ENCODE data around the gene PNRC2. TPM values are rescaled to one million over a fixed set of nuclear protein-coding genes. Genes with fewer than 3 reads are reported as not detected.
A peak's percentile ranks its signal among the peaks of the same experiment; 100 is the strongest.

Gene PNRC2
- polyA plus RNA-seq, 3 donors: 71.7 to 89.7 (median 71.7) TPM

GRCh38 chr1:23930270-23930669 is 29.4 kb upstream of the PNRC2 start:
- no peak for DNase-seq
- no peaks in the 10 kb centered on the region for H4K20me1 ChIP-seq (ENCODE audit: insufficient read depth, low read length)
- H2AFZ ChIP-seq (ENCODE audit: insufficient read depth, low read depth, low read length, poor library complexity, severe bottlenecking): no peak overlapping the region
- H3K4me1 Mint-ChIP-seq: peaks cover 18% of the 10 kb centered on the region
- H3K9ac ChIP-seq (ENCODE audit: insufficient read depth, low read length, poor library complexity, severe bottlenecking): no peak overlapping the region
- H3K9me3 Mint-ChIP-seq: no peaks in the 10 kb centered on the region
- H3K27me3 Mint-ChIP-seq (ENCODE audit: low read depth in 3 of 3): peaks cover 0 to 5% (median 2%) of the 10 kb centered on the region in 3 donors
- H3K27ac ChIP-seq (ENCODE audit: low read depth in 1 of 2, low read length in 2 of 2): no peak overlapping the region
- intact Hi-C loops (cut with micrococcal nuclease): no loop called here
- 67% methylated on average over 2 of the region's 5 CpGs for WGBS (ENCODE audit: insufficient coverage)
- no peaks in the 10 kb centered on the region for H3K36me3 Mint-ChIP-seq
- peak overlapping the region in 1 of 7 donors; percentile 75 for H3K27ac Mint-ChIP-seq
- H3K4me2 ChIP-seq (replicated peaks; ENCODE audit: extremely low read depth, low read length, poor library complexity, severe bottlenecking): no peak overlapping the region
- H3K36me3 ChIP-seq (replicated peaks in 1 of 2; ENCODE audit: control insufficient read depth in 1 of 2, insufficient read depth in 2 of 2, low read length in 2 of 2): no peaks in the 10 kb centered on the region
- H3K9me3 ChIP-seq (replicated peaks in 1 of 2; ENCODE audit: control insufficient read depth in 1 of 2, insufficient read depth in 1 of 2, low read length in 2 of 2): no peaks in the 10 kb centered on the region
- no peak for TF ChIP-seq CTCF (IDR thresholded peaks at IDR 0.05)
- no peaks in the 10 kb centered on the region for H3K79me2 ChIP-seq (ENCODE audit: insufficient read depth, low read length)
- H3K4me3 Mint-ChIP-seq: no peak overlapping the region
- peaks cover 15 to 16% of the 10 kb centered on the region in 2 donors for H3K4me1 ChIP-seq (ENCODE audit: control insufficient read depth in 1 of 2, insufficient read depth in 2 of 2, low read length in 2 of 2)
- no peaks in the 10 kb centered on the region for H3K27me3 ChIP-seq (ENCODE audit: control insufficient read depth in 2 of 2, insufficient read depth in 2 of 2, low read length in 2 of 2)
- H3K4me3 ChIP-seq (replicated peaks in 1 of 3; ENCODE audit: low read depth in 2 of 3, low read length in 3 of 3): peak overlapping the region in 1 of 3 experiments; percentile 30

- peak overlapping the region in 1 of 2 donors; percentile 83 for H3K4me3 Mint-ChIP-seq
These were observed 28.7 kb upstream of the PNRC2 start for GRCh38 chr1:23930861-23931490.

More at GRCh38 chr1:23930861-23931490, 28.7 kb upstream of the PNRC2 start:
- Histone ChIP-seq H3K27me3 (ENCODE audit: control insufficient read depth in 2 of 2, insufficient read depth in 2 of 2, low read length in 2 of 2) (no peaks in the 10 kb centered on the region), H2AFZ (ENCODE audit: insufficient read depth, low read depth, low read length, poor library complexity, severe bottlenecking) (peak overlapping the region; percentile 65), H3K79me2 (ENCODE audit: insufficient read depth, low read length) (no peaks in the 10 kb centered on the region), H3K9ac (ENCODE audit: insufficient read depth, low read length, poor library complexity, severe bottlenecking) (no peak overlapping the region), H3K27ac (ENCODE audit: low read depth in 1 of 2, low read length in 2 of 2) (peak overlapping the region in 1 of 2 donors; percentile 37), H3K4me2 (replicated peaks; ENCODE audit: extremely low read depth, low read length, poor library complexity, severe bottlenecking) (peak overlapping the region; percentile 33), H4K20me1 (ENCODE audit: insufficient read depth, low read length) (no peaks in the 10 kb centered on the region), H3K4me3 (replicated peaks in 1 of 3; ENCODE audit: low read depth in 2 of 3, low read length in 3 of 3) (peak overlapping the region in 2 of 3 experiments; percentile 13 to 30), H3K4me1 (ENCODE audit: control insufficient read depth in 1 of 2, insufficient read depth in 2 of 2, low read length in 2 of 2) (peaks cover 15 to 16% of the 10 kb centered on the region in 2 donors), H3K36me3 (replicated peaks in 1 of 2; ENCODE audit: control insufficient read depth in 1 of 2, insufficient read depth in 2 of 2, low read length in 2 of 2) (no peaks in the 10 kb centered on the region), H3K9me3 (replicated peaks in 1 of 2; ENCODE audit: control insufficient read depth in 1 of 2, insufficient read depth in 1 of 2, low read length in 2 of 2) (no peaks in the 10 kb centered on the region)
- TF ChIP-seq CTCF (IDR thresholded peaks at IDR 0.05): no peak
- DNase-seq: peak in 2 of 3 donors; percentile 17 to 39
- intact Hi-C loops (cut with micrococcal nuclease): no loop called here
- peak overlapping the region; percentile 6 to 84 (median 64) for H3K27ac Mint-ChIP-seq
- peaks cover 0 to 5% (median 2%) of the 10 kb centered on the region in 3 donors for H3K27me3 Mint-ChIP-seq (ENCODE audit: low read depth in 3 of 3)
- WGBS (ENCODE audit: insufficient coverage): 19% methylated on average over 3 of the region's 11 CpGs
- H3K36me3 Mint-ChIP-seq: no peaks in the 10 kb centered on the region
- H3K9me3 Mint-ChIP-seq: no peaks in the 10 kb centered on the region
- H3K4me1 Mint-ChIP-seq: peaks cover 18% of the 10 kb centered on the region

Measured in CD14-positive monocyte (primary cell).